Bronchial epithelial cell (primary cell): ENCODE results near the gene POC5. TPM values are rescaled to one million over a fixed set of nuclear protein-coding genes. Genes with fewer than 3 reads are reported as not detected.

Experiments used
- DNase-seq: peaks from one replicate; pipeline ENCODE4 v3.0.0-alpha.2; 2010; ENCODE audit warnings: low read depth
- FAIRE-seq: peaks from 2 replicates; lab custom pipeline; 2011; peaks lifted over from hg19 to GRCh38; lab: Jason Lieb, UNC
- H3K27me3 ChIP-seq: 2 replicates; pipeline ENCODE4 v1.5.1; 2011; ENCODE audit warnings: low read length; ENCODE audit not compliant: control insufficient read depth, insufficient read depth
- H3K36me3 ChIP-seq: 2 replicates; pipeline ENCODE4 v1.5.1; 2011; ENCODE audit warnings: low read length; ENCODE audit not compliant: control insufficient read depth, insufficient read depth
- H3K4me3 ChIP-seq: 2 replicates; pipeline ENCODE4 v1.5.1; 2011; ENCODE audit warnings: mild to moderate bottlenecking, low read depth, low read length, control low read depth
- total RNA-seq: library from RNA; depleted of rRNA; stranded (reverse); fragments of >200 nt; gene quantifications from 2 replicates; pipeline ENCODE4 v1.2.1, GENCODE V29; 2014
- TF ChIP-seq, protein P1 (sequence below): IDR thresholded peaks from 2 replicates; pipeline ENCODE4 v1.5.1; 2011; ENCODE audit warnings: mild to moderate bottlenecking, moderate library complexity, low read length, control low read depth, inconsistent platforms; ENCODE audit not compliant: insufficient read depth, severe bottlenecking

POC5 gene
- total RNA-seq, 1 donor from 2014 or later, result 16.3 TPM

DNA sequence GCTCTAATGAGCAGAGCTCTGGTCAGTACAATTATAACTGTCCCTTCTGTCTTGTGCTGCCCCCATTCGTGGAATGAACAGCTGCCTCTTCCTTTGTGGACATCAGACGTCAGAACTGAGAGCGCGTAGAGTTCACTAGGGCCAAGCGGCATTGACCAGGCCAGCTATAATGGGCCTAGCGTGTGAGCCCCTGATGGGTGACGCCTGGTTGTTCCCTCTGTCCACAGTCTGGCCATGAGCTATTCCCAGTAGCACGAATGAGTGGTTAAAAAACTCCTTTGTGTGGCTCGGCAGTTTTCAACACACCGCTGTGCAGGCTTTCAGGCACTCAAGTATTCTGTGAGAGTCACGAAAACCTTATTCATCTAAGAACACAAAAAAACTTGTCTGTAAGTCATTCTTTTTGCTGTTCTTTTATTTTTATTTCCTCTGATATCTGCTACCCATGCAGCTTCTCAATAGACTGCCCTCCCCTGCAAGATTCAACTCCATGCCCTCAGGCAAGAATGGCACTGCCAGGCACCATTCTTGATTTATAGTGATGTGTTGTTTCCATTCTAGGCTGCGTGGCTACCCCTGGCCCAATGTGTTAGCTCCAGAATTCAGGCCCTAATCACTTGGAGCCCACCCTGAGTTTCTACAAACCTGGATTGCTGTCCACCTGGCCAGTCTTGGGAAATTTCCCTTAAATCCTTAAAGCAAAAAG lies 53.5 kb downstream of the POC5 start:
- TF ChIP-seq, protein P1, sequence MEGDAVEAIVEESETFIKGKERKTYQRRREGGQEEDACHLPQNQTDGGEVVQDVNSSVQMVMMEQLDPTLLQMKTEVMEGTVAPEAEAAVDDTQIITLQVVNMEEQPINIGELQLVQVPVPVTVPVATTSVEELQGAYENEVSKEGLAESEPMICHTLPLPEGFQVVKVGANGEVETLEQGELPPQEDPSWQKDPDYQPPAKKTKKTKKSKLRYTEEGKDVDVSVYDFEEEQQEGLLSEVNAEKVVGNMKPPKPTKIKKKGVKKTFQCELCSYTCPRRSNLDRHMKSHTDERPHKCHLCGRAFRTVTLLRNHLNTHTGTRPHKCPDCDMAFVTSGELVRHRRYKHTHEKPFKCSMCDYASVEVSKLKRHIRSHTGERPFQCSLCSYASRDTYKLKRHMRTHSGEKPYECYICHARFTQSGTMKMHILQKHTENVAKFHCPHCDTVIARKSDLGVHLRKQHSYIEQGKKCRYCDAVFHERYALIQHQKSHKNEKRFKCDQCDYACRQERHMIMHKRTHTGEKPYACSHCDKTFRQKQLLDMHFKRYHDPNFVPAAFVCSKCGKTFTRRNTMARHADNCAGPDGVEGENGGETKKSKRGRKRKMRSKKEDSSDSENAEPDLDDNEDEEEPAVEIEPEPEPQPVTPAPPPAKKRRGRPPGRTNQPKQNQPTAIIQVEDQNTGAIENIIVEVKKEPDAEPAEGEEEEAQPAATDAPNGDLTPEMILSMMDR, result no peak
- Histone ChIP-seq H3K36me3 (no peaks in the 10 kb centered on the region), H3K27me3 (no peaks in the 10 kb centered on the region), H3K4me3 (no peak overlapping the region)
- FAIRE-seq (no peak), DNase-seq (no peak)

DNA sequence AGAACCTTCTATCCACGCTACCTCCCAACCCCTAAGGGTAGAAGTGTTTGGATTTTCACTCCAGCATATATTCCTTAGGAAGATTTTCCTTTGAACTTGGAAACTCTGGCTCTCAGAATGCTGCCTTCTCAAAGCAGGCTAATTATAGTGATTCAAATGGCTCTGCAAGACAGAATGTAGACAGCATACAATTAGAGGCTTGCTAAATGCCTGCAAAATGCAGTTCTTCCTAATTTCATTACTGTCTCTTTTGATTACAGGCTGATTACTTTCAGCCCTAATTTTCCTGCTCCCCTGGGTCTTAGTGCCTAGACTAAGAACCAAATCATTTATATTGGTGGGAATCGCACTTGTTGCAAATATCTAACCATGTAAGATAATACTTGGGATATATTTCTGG lies 55.2 kb downstream of the POC5 start:
- FAIRE-seq (no peak), DNase-seq (no peak)
- TF ChIP-seq, protein P1, result no peak
- no peaks in the 10 kb centered on the region for H3K27me3 ChIP-seq
- no peak overlapping the region for H3K4me3 ChIP-seq
- no peaks in the 10 kb centered on the region for H3K36me3 ChIP-seq

DNA sequence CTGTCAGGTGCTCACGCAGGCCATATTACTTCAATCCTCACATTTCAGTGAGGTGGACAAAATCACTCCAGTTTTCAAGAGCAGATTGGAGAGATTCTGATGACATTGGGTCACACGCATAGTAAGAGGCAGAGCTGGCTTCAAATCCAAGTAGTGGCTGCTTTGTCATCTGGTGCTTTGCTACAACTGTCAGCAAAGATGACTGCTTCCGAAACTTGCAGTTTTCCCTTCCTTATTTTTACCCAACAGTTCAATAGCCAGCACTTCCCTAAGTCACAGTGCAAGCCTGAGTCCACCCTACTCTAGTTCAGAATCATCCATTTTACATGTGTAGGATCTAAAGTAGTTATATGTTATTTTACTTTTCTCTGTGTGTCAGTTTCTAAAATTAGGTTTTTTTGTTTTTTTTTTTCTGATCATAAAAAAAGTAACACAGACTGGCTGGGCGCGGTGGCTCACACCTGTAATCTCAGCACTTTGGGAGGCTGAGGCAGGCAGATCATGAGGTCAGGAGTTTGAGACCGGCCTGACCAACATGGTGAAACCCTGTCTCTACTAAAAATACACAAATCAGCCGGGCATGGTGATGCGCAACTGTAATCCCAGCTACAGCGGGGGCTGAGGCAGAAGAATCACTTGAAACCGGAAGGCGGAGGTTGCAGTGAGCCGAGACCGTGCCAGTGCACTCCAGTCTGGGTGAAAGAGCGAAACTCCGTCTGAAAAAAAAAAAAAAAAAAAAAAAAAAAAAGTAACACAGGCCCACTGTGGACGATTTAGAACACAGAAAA lies 56.4 kb downstream of the POC5 start:
- Histone ChIP-seq H3K36me3 (no peaks in the 10 kb centered on the region), H3K4me3 (no peak overlapping the region), H3K27me3 (no peaks in the 10 kb centered on the region)
- no peak for DNase-seq
- TF ChIP-seq, protein P1, result no peak
- peak; percentile 32 for FAIRE-seq

DNA sequence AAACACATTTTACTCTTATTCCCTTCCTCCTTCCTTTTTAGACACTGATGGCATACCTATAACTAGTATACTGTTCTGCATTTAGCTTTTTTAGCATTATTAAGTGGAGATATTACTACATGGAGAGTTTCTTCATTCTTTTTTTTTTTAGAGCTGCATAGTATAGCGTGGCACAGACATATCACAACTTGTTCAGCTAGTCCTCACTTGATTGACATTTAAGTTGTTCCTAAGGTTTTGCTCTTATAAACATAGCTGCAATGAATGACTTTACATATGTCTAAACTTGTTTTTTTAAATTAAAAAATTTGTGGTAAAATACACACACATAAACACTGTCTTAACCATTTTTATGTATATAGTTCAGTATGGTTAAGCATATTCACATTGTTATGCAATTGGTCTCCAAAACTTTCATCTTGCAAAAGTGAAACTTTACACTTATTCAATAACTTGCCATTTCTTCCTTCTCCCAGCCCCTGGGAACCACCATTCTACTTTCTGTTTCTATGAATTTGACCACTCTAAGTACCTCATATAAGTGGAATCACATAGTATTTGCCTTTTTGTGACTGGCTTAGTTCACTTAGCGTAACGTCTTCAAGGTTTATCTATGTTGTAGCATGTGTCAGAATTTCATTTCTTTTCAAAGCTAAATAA lies 57.3 kb downstream of the POC5 start:
- no peak overlapping the region for H3K4me3 ChIP-seq
- FAIRE-seq (no peak), DNase-seq (peak; percentile 57)
- H3K36me3 ChIP-seq, result no peaks in the 10 kb centered on the region
- H3K27me3 ChIP-seq, result no peaks in the 10 kb centered on the region
- TF ChIP-seq, protein P1, result no peak

DNA sequence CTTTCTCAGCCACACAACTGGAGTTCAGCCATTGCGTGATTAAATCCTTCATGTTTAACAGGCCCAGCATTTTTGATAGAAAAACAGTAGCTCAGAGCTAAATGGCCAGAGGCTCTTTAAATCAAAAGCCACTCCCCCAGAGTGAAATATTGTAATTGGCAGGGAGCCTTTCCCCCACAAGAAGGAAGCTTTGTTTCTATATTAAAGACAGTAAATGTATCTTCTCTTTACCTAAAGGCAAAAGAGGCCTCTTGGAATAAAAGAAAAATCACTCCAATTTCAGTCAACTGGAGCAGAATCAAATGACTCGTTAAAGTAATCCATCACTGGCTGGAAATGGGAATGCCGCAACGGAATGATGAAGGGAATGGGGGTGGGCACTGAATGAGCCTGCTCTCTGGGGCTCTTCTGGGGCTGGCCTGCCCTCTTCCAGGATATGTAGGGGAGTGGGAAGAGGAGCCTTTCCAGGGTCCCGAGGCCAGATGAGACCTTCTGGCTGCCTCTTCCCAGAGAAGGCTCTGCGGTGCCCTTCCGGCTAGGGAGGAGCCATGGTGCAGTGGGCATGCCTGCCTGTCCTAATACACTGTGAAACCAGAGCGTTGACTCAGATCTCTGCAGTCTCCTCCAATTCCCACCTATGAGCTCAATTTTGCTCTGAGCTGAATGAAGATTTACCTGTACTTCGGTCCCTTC lies 60.8 kb downstream of the POC5 start:
- FAIRE-seq (no peak), DNase-seq (peak; percentile 77)
- peak overlapping the region; percentile 43 for H3K4me3 ChIP-seq
- H3K36me3 ChIP-seq, result no peaks in the 10 kb centered on the region
- TF ChIP-seq, protein P1, result no peak
- H3K27me3 ChIP-seq, result no peaks in the 10 kb centered on the region
